H1 (cell line): Measurements from ENCODE around the gene SIN3B. TPM values are rescaled to one million over a fixed set of nuclear protein-coding genes. Genes with fewer than 3 reads are reported as not detected.

Experiments
- CTCF ChIA-PET: fragments of 300-600 bp; sonication (Branson Sonifier 250); formaldehyde crosslinking; loops from one replicate; lab custom pipeline; 2021; ENCODE audit not compliant: partially characterized antibody; lab: Charles Lee
- POLR2A ChIA-PET: fragments of 300-600 bp; sonication (Branson Sonifier 250); formaldehyde crosslinking; loops from one replicate; lab custom pipeline; 2021; ENCODE audit warnings: inconsistent platforms; ENCODE audit not compliant: partially characterized antibody; lab: Charles Lee
- DNase-seq, 2 experiments: peaks; one replicate each; pipeline versions ENCODE4 v3.0.0 to v3.0.0-alpha.2; 2010 to 2022; ENCODE audit warnings: low spot score in 2 of 2, low read depth in 1 of 2, mixed read lengths in 1 of 2
- FAIRE-seq: peaks from 2 replicates; lab custom pipeline; 2011; peaks lifted over from hg19 to GRCh38; lab: Jason Lieb, UNC
- H2AFZ ChIP-seq: 2 replicates; pipeline ENCODE4 v1.8.1; 2012; ENCODE audit warnings: low read length, inconsistent platforms
- H2AK5ac ChIP-seq: 2 replicates; pipeline ENCODE4 v1.6.1; 2013; ENCODE audit warnings: low read depth, low read length
- H2BK120ac ChIP-seq: replicated peaks from 2 replicates; pipeline ENCODE3; 2013; ENCODE audit warnings: low read depth, low read length, inconsistent platforms
- H2BK12ac ChIP-seq: 2 replicates; pipeline ENCODE4 v1.6.1; 2013; ENCODE audit warnings: low read depth, low read length
- H2BK15ac ChIP-seq: 2 replicates; pipeline ENCODE4 v1.6.1; 2013; ENCODE audit warnings: low read length
- H2BK20ac ChIP-seq: 2 replicates; pipeline ENCODE4 v1.6.1; 2013; ENCODE audit warnings: low read length
- H2BK5ac ChIP-seq: 2 replicates; pipeline ENCODE4 v1.6.1; 2013; ENCODE audit warnings: low read depth, low read length
- H3K14ac ChIP-seq: 2 replicates; pipeline ENCODE4 v1.6.1; 2013; ENCODE audit warnings: inconsistent platforms; ENCODE audit not compliant: insufficient read length
- H3K18ac ChIP-seq: 2 replicates; pipeline ENCODE4 v1.6.1; 2013; ENCODE audit warnings: low read length; ENCODE audit errors: extremely low read depth
- H3K23ac ChIP-seq: 2 replicates; pipeline ENCODE4 v1.6.1; 2013; ENCODE audit warnings: inconsistent platforms; ENCODE audit not compliant: insufficient read length
- H3K23me2 ChIP-seq: 2 replicates; pipeline ENCODE4 v1.6.1; 2013; ENCODE audit warnings: low read depth, low read length
- H3K27ac ChIP-seq: 2 replicates; pipeline ENCODE4 v1.6.1; 2011; ENCODE audit warnings: low read depth, low read length, inconsistent platforms
- H3K27me3 ChIP-seq, 4 experiments: replicated peaks in 1 of 4; 1 replicate in 1 of 4; 2 replicates in 3 of 4; pipeline versions ENCODE4 v1.6.1 to v1.8.1; 2011 to 2013; ENCODE audit warnings: low read length in 3 of 4, mild to moderate bottlenecking in 3 of 4, inconsistent platforms in 2 of 4, mixed read lengths in 2 of 4, moderate library complexity in 1 of 4; ENCODE audit not compliant: control insufficient read depth in 3 of 4, insufficient read depth in 3 of 4; ENCODE audit errors: extremely low read depth in 1 of 4
- H3K36me3 ChIP-seq, 4 experiments: 2 replicates each; pipeline versions ENCODE4 v1.6.1 to v1.8.1; 2011 to 2013; ENCODE audit warnings: mild to moderate bottlenecking in 4 of 4, low read length in 3 of 4, moderate library complexity in 2 of 4, control low read depth in 1 of 4, inconsistent platforms in 1 of 4; ENCODE audit not compliant: insufficient read depth in 4 of 4, control insufficient read depth in 2 of 4
- H3K4ac ChIP-seq: replicated peaks from 2 replicates; pipeline ENCODE3; 2013; ENCODE audit warnings: low read length, low read depth, mixed read lengths, inconsistent platforms; ENCODE audit not compliant: insufficient read length
- H3K4me1 ChIP-seq, 4 experiments: replicated peaks in 1 of 4; 1 replicate in 1 of 4; 2 replicates in 3 of 4; pipeline versions ENCODE4 v1.6.1 to v1.8.1; 2011 to 2013; ENCODE audit warnings: low read length in 3 of 4, inconsistent platforms in 2 of 4, mixed read lengths in 1 of 4; ENCODE audit not compliant: insufficient read depth in 4 of 4, control insufficient read depth in 3 of 4
- H3K4me2 ChIP-seq, 2 experiments: 2 replicates each; pipeline versions ENCODE4 v1.6.1 to v1.8.1; 2011 to 2013; ENCODE audit warnings: low read depth in 2 of 2, low read length in 2 of 2, control low read depth in 1 of 2, inconsistent platforms in 1 of 2, mild to moderate bottlenecking in 1 of 2; ENCODE audit not compliant: insufficient read depth in 1 of 2
- H3K4me3 ChIP-seq, 4 experiments: fragments of 200-600, 300-600 bp in 1 of 4; sonication (generic), shearing (Covaris generic), sonication (Bioruptor Twin) in 1 of 4; 2 replicates each; pipeline versions ENCODE4 v1.5.1 to v1.8.1; 2011 to 2016; ENCODE audit warnings: low read length in 4 of 4, low read depth in 3 of 4, control low read depth in 2 of 4, inconsistent platforms in 2 of 4, mild to moderate bottlenecking in 2 of 4, mixed read lengths in 1 of 4, moderate library complexity in 1 of 4; ENCODE audit not compliant: insufficient read depth in 2 of 4; ENCODE audit errors: extremely low read depth in 1 of 4
- H3K56ac ChIP-seq: replicated peaks from 2 replicates; pipeline ENCODE3; 2013; ENCODE audit warnings: low read depth, mild to moderate bottlenecking, mixed read lengths, low read length, inconsistent platforms; ENCODE audit not compliant: insufficient read length
- H3K79me1 ChIP-seq: 2 replicates; pipeline ENCODE4 v1.6.1; 2013; ENCODE audit warnings: low read depth, low read length, control low read depth
- H3K79me2 ChIP-seq, 2 experiments: 2 replicates each; pipeline versions ENCODE4 v1.6.1 to v1.8.1; 2012 to 2013; ENCODE audit warnings: low read length in 2 of 2, mild to moderate bottlenecking in 2 of 2, inconsistent platforms in 1 of 2; ENCODE audit not compliant: insufficient read depth in 2 of 2, control insufficient read depth in 1 of 2
- H3K9ac ChIP-seq, 4 experiments: replicated peaks in 1 of 4; 1 replicate in 1 of 4; 2 replicates in 3 of 4; pipeline versions ENCODE4 v1.6.1 to v1.8.1; 2011 to 2013; ENCODE audit warnings: low read depth in 3 of 4, low read length in 3 of 4, control low read depth in 2 of 4, mild to moderate bottlenecking in 2 of 4, moderate library complexity in 2 of 4, inconsistent platforms in 1 of 4; ENCODE audit errors: extremely low read depth in 1 of 4
- H3K9me3 ChIP-seq, 2 experiments: 2 replicates each; pipeline versions ENCODE4 v1.6.1 to v1.8.1; 2012 to 2013; ENCODE audit warnings: mild to moderate bottlenecking in 2 of 2, moderate library complexity in 2 of 2, control low read depth in 1 of 2, inconsistent platforms in 1 of 2, low read depth in 1 of 2, low read length in 1 of 2, mixed read lengths in 1 of 2; ENCODE audit not compliant: insufficient read depth in 2 of 2
- H4K20me1 ChIP-seq, 2 experiments: replicated peaks in 1 of 2; 2 replicates each; pipeline versions ENCODE3 to v1.8.1; 2011 to 2013; ENCODE audit warnings: inconsistent platforms in 2 of 2, low read length in 2 of 2, mild to moderate bottlenecking in 1 of 2; ENCODE audit not compliant: insufficient read depth in 2 of 2, control insufficient read depth in 1 of 2
- H4K5ac ChIP-seq: 2 replicates; pipeline ENCODE4 v1.6.1; 2013; ENCODE audit warnings: low read length, low read depth, mixed read lengths, inconsistent platforms; ENCODE audit not compliant: insufficient read length
- H4K8ac ChIP-seq: 2 replicates; pipeline ENCODE4 v1.8.0; 2013; ENCODE audit warnings: mild to moderate bottlenecking, moderate library complexity, low read length, inconsistent platforms; ENCODE audit not compliant: insufficient read depth; ENCODE audit errors: extremely low read depth
- H4K91ac ChIP-seq: replicated peaks from 2 replicates; pipeline ENCODE3; 2013; ENCODE audit warnings: low read length, mixed read lengths, inconsistent platforms; ENCODE audit not compliant: insufficient read length
- WGBS, 2 experiments: shearing (Covaris generic) in 1 of 2; methylation state at CpG; one replicate each; pipeline versions ENCODE4 v1.1.6 to v1.1.7; 2013 to 2015; ENCODE audit warnings: low lambda C conversion rate in 2 of 2, mixed read lengths in 2 of 2, inconsistent platforms in 1 of 2, low coverage in 1 of 2, missing lambda C conversion rate in 1 of 2; ENCODE audit not compliant: insufficient replicate concordance in 2 of 2, insufficient coverage in 1 of 2, insufficient read length in 1 of 2; ENCODE audit errors: extremely low coverage in 1 of 2, missing lambda C conversion rate in 1 of 2; 5-methylcytosine and 5-hydroxymethylcytosine counted together
- polyA plus RNA-seq, 7 experiments: library from polyadenylated mRNA; depleted of rRNA in 3 of 7; stranded (reverse) in 5 of 7; unstranded in 2 of 7; fragments of >200 nt in 5 of 7; fragments of 200-250 nt in 2 of 7; gene quantifications; 1 replicate in 5 of 7; 2 replicates in 1 of 7; 4 replicates in 1 of 7; pipeline versions ENCODE4 v1.2.1 to v1.2.3, GENCODE V29; 2011 to 2013; ENCODE audit warnings: missing spikeins in 2 of 7, mixed read lengths in 2 of 7
- total RNA-seq: library from RNA; stranded (reverse); fragmentation: NEBNext Ultra II Directional; extraction: Animal tissue kit (Norgen Biotek cat#: 25700); gene quantifications from 2 replicates; pipeline ENCODE4 v1.2.1, GENCODE V29; 2021

The SIN3B gene
- total and polyA plus RNA-seq, 2 of the 8 experiments (the other 6 are each of a cell fraction or from before 2014, with no cell fraction given): 29.5 to 71.1 TPM

GRCh38 chr19:16919496-16919895 lies 90.3 kb downstream of the SIN3B start:
- WGBS, 2 experiments: 88% methylated on average over 4 of the region's 4 CpGs; no CpG with 5 or more reads in 1 of the 2 experiments
- no peak overlapping the region for H3K56ac ChIP-seq
- H2AFZ ChIP-seq: no peak overlapping the region
- no peak overlapping the region for H2BK20ac ChIP-seq
- no peak overlapping the region for H2BK5ac ChIP-seq
- no peak overlapping the region for H4K91ac ChIP-seq
- H3K4me1 ChIP-seq: no peaks in the 10 kb centered on the region
- H2BK15ac ChIP-seq: no peak overlapping the region
- no peak overlapping the region for H3K4ac ChIP-seq
- H3K18ac ChIP-seq: no peak overlapping the region
- no peaks in the 10 kb centered on the region for H3K79me1 ChIP-seq
- H2BK120ac ChIP-seq: no peak overlapping the region
- no peaks in the 10 kb centered on the region for H4K20me1 ChIP-seq
- no peaks in the 10 kb centered on the region for H3K36me3 ChIP-seq
- no peak overlapping the region for H3K23ac ChIP-seq
- peaks cover 3 to 6% of the 10 kb centered on the region in 2 experiments; a peak in 1 of 4 replicates for H3K9me3 ChIP-seq
- no peak overlapping the region for H2AK5ac ChIP-seq
- no peak overlapping the region for H2BK12ac ChIP-seq
- H3K23me2 ChIP-seq: no peaks in the 10 kb centered on the region
- FAIRE-seq (no peak), DNase-seq (no peak)
- H3K9ac ChIP-seq: no peak overlapping the region
- H3K27ac ChIP-seq: no peak overlapping the region
- no peak overlapping the region for H4K5ac ChIP-seq
- H3K4me3 ChIP-seq: no peak overlapping the region
- no peak overlapping the region for H3K14ac ChIP-seq
- ChIA-PET CTCF (interaction anchor here (0.6 kb wide), 1 partner anchor 8 kb away, joined by 4 read pairs; no protein-coding TSS in a partner anchor), POLR2A (interaction anchor here (1.7 kb wide), 1 partner anchor 42 kb away, joined by 3 read pairs; no protein-coding TSS in a partner anchor)
- H4K8ac ChIP-seq: no peak overlapping the region
- no peak overlapping the region for H3K4me2 ChIP-seq
- no peaks in the 10 kb centered on the region for H3K27me3 ChIP-seq
- no peaks in the 10 kb centered on the region for H3K79me2 ChIP-seq
